MM.1S (cell line): Measurements from ENCODE around the gene PLA2G2D.

Experiments
- EZH2 ChIP-seq: fragments of 300-600 bp; sonication (generic); optimal IDR thresholded peaks from 2 replicates; pipeline ENCODE3; 2017; ENCODE audit warnings: low read depth, mild to moderate bottlenecking, antibody characterized with exemption, low read length, mixed read lengths
- EZH2phosphoT487 ChIP-seq: fragments of 300-600 bp; sonication (generic); IDR thresholded peaks from 2 replicates; pipeline ENCODE4 v1.6.1; 2018; ENCODE audit warnings: antibody characterized with exemption, low read length
- TF ChIP-seq, protein P1 (sequence below): fragments of 300-600 bp; sonication (generic); IDR thresholded peaks from 2 replicates; pipeline ENCODE4 v1.5.1; 2016; ENCODE audit warnings: antibody characterized with exemption, low read length, mixed read lengths

DNA sequence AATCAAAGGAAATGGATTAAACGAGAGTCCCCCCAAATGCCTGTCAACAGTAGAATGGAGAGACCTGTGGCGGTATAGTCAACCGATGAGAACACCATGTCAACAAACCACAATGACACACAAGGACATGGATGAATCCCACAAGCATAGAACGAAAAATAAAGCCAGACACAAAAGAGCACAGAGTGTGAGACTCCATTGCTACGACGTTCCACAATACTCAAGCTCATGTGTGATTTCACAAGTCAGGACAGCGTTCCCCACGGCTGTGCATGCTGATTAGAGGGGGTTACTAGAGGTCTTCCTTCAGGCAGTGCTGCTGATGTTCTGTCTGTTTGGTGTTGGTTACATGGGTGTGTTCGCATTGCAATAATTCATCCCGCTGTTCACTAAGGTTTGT, 5.8 kb upstream of the PLA2G2D start:
- TF ChIP-seq, protein P1, sequence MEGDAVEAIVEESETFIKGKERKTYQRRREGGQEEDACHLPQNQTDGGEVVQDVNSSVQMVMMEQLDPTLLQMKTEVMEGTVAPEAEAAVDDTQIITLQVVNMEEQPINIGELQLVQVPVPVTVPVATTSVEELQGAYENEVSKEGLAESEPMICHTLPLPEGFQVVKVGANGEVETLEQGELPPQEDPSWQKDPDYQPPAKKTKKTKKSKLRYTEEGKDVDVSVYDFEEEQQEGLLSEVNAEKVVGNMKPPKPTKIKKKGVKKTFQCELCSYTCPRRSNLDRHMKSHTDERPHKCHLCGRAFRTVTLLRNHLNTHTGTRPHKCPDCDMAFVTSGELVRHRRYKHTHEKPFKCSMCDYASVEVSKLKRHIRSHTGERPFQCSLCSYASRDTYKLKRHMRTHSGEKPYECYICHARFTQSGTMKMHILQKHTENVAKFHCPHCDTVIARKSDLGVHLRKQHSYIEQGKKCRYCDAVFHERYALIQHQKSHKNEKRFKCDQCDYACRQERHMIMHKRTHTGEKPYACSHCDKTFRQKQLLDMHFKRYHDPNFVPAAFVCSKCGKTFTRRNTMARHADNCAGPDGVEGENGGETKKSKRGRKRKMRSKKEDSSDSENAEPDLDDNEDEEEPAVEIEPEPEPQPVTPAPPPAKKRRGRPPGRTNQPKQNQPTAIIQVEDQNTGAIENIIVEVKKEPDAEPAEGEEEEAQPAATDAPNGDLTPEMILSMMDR, result no peak
- TF ChIP-seq EZH2 (no peak), EZH2phosphoT487 (no peak)
